Measurements from ENCODE around the gene ARHGAP1. TPM values are rescaled to one million over a fixed set of nuclear protein-coding genes. Genes with fewer than 3 reads are reported as not detected.

The ARHGAP1 gene
- total and polyA plus RNA-seq, 2 of the 4 experiments (the other 2 are of a cell fraction), result 46.6 to 78.8 TPM

DNA sequence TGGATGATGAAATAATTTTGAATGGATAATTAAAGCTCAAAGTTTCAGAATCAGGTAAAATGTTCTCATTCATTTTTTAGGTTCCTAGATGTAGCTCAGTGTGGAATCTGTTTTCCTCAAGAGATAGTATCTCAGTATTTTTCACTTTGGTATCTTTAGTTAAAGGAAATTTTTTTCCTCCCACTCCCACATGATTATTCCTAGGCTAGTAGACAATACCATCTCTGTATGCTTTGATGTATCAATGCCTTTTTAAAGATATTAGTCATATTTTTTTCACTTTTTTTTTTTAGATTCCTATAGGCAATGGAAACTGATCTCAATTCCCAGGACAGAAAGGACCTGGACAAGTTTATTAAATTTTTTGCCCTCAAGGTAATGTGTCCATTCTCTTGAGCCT is 56.4 kb downstream of the ARHGAP1 start:
- no peak overlapping the region for H2BK20ac ChIP-seq (ENCODE audit: low read depth, low read length)
- no peak overlapping the region for H3K4ac ChIP-seq (ENCODE audit: low read depth, low read length)
- H2BK120ac ChIP-seq (ENCODE audit: low read depth, low read length), result no peak overlapping the region
- dilution Hi-C loops (cut with HindIII; ENCODE audit: low sequenced_read_pairs, unreplicated experiment) (no loop called here), in situ Hi-C loops (cut with MboI; ENCODE audit: low sequenced_read_pairs) (no loop called here), intact Hi-C loops (cut with micrococcal nuclease) (no loop called here)
- H3K23ac ChIP-seq (ENCODE audit: low read depth, low read length), result no peak overlapping the region
- peaks cover under 1% of the 10 kb centered on the region; the same call in 1 of the 2 replicates for H4K20me1 ChIP-seq (ENCODE audit: insufficient read depth, low read length)
- H3K9me3 ChIP-seq (ENCODE audit: control insufficient read depth, insufficient read depth, low read length), result peaks cover 2% of the 10 kb centered on the region; the same call in 1 of the 2 replicates
- no peak overlapping the region for H2AK5ac ChIP-seq (ENCODE audit: low read depth, low read length)
- H2BK15ac ChIP-seq (ENCODE audit: low read depth, low read length), result no peak overlapping the region
- no peak overlapping the region for H4K91ac ChIP-seq (ENCODE audit: insufficient read depth, low read depth, low read length)
- H3K4me3 ChIP-seq (ENCODE audit: insufficient read depth, low read depth, low read length), result no peak overlapping the region
- H4K8ac ChIP-seq (ENCODE audit: low read depth in 2 of 2, low read length in 2 of 2), result no peak overlapping the region
- no peak overlapping the region for H4K5ac ChIP-seq (ENCODE audit: low read depth, low read length)
- no peak overlapping the region for H3K14ac ChIP-seq (replicated peaks; ENCODE audit: low read depth, low read length)
- ChIA-PET CTCF (interaction anchor here (0.6 to 1.2 kb wide), 3 partner anchors 32 to 141 kb away, joined by 3 to 10 read pairs (median 3); no protein-coding TSS in a partner anchor), POLR2A (ENCODE audit: unreplicated experiment) (no interaction called here)
- H3K36me3 ChIP-seq (ENCODE audit: control insufficient read depth, insufficient read depth, low read length), result peaks cover 17% of the 10 kb centered on the region
- H3K18ac ChIP-seq (ENCODE audit: low read depth, low read length), result no peak overlapping the region
- no peak overlapping the region for H2AFZ ChIP-seq (replicated peaks; ENCODE audit: low read length, poor library complexity)
- H3K27ac ChIP-seq (ENCODE audit: insufficient read depth, low read length), result no peak overlapping the region
- H3K9ac ChIP-seq (ENCODE audit: low read depth, low read length), result no peak overlapping the region
- H3K4me2 ChIP-seq (ENCODE audit: low read depth, low read length), result no peak overlapping the region
- no TSS peak for BruUV-seq (replicated peaks)
- peaks cover 23 to 44% of the 10 kb centered on the region in 2 experiments for H3K79me1 ChIP-seq (ENCODE audit: low read depth in 1 of 2, low read length in 2 of 2)
- no peak overlapping the region for H3K56ac ChIP-seq (ENCODE audit: extremely low read depth, insufficient read depth, low read length)
- no peak for TF ChIP-seq RAD21 (IDR thresholded peaks at IDR 0.05; ENCODE audit: low read length)
- TF ChIP-seq, protein P1, sequence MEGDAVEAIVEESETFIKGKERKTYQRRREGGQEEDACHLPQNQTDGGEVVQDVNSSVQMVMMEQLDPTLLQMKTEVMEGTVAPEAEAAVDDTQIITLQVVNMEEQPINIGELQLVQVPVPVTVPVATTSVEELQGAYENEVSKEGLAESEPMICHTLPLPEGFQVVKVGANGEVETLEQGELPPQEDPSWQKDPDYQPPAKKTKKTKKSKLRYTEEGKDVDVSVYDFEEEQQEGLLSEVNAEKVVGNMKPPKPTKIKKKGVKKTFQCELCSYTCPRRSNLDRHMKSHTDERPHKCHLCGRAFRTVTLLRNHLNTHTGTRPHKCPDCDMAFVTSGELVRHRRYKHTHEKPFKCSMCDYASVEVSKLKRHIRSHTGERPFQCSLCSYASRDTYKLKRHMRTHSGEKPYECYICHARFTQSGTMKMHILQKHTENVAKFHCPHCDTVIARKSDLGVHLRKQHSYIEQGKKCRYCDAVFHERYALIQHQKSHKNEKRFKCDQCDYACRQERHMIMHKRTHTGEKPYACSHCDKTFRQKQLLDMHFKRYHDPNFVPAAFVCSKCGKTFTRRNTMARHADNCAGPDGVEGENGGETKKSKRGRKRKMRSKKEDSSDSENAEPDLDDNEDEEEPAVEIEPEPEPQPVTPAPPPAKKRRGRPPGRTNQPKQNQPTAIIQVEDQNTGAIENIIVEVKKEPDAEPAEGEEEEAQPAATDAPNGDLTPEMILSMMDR (conservative IDR thresholded peaks at IDR 0.05; ENCODE audit: low read depth, low read length), result no peak
- no peak for TF ChIP-seq SMC3 (IDR thresholded peaks at IDR 0.05; ENCODE audit: low read depth, low read length)
- no peak for TF ChIP-seq CHD1 (IDR thresholded peaks at IDR 0.05; ENCODE audit: low read depth, low read length)
- TF ChIP-seq MAZ (IDR thresholded peaks at IDR 0.05; ENCODE audit: borderline replicate concordance, low read depth, low read length), result no peak
- no peak for TF ChIP-seq MXI1 (IDR thresholded peaks at IDR 0.05; ENCODE audit: borderline replicate concordance, low read depth, low read length)
- TF ChIP-seq CEBPB (IDR thresholded peaks at IDR 0.05; ENCODE audit: low read depth, low read length), result no peak
- no peak for TF ChIP-seq BHLHE40 (IDR thresholded peaks at IDR 0.05; ENCODE audit: low read depth, low read length)
- TF ChIP-seq MAFK (IDR thresholded peaks at IDR 0.05; ENCODE audit: low read depth, low read length), result no peak
- TF ChIP-seq POLR2A (IDR thresholded peaks at IDR 0.05; ENCODE audit: low read depth, low read length), result no peak
- TF ChIP-seq, protein P2, sequence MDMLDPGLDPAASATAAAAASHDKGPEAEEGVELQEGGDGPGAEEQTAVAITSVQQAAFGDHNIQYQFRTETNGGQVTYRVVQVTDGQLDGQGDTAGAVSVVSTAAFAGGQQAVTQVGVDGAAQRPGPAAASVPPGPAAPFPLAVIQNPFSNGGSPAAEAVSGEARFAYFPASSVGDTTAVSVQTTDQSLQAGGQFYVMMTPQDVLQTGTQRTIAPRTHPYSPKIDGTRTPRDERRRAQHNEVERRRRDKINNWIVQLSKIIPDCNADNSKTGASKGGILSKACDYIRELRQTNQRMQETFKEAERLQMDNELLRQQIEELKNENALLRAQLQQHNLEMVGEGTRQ (IDR thresholded peaks at IDR 0.05; ENCODE audit: low read depth, low read length), result no peak
- no peak for TF ChIP-seq FOS (IDR thresholded peaks at IDR 0.05; ENCODE audit: low read depth, low read length)
- no peak for TF ChIP-seq RCOR1 (IDR thresholded peaks at IDR 0.05; ENCODE audit: insufficient replicate concordance, low read length)
- TF ChIP-seq, protein P3, sequence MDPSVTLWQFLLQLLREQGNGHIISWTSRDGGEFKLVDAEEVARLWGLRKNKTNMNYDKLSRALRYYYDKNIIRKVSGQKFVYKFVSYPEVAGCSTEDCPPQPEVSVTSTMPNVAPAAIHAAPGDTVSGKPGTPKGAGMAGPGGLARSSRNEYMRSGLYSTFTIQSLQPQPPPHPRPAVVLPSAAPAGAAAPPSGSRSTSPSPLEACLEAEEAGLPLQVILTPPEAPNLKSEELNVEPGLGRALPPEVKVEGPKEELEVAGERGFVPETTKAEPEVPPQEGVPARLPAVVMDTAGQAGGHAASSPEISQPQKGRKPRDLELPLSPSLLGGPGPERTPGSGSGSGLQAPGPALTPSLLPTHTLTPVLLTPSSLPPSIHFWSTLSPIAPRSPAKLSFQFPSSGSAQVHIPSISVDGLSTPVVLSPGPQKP (IDR thresholded peaks at IDR 0.05; ENCODE audit: borderline replicate concordance, low read depth, low read length), result no peak
- TF ChIP-seq NFE2L2 (IDR thresholded peaks at IDR 0.05; ENCODE audit: low read depth, low read length), result no peak
- no peak for TF ChIP-seq RFX5 (IDR thresholded peaks at IDR 0.05; ENCODE audit: low read depth, low read length)
- DNase-seq, result no peak
- no peak overlapping the region for H2BK5ac ChIP-seq (ENCODE audit: low read depth, low read length, poor library complexity, severe bottlenecking)
- no peaks in the 10 kb centered on the region for H3K9me1 ChIP-seq (ENCODE audit: insufficient read depth, low read length)
- no peak overlapping the region for H2AK9ac ChIP-seq (replicated peaks; ENCODE audit: low read depth, low read length, poor library complexity)
- no peaks in the 10 kb centered on the region for H3K27me3 ChIP-seq (ENCODE audit: control insufficient read depth, insufficient read depth, low read length)
- peaks cover 6% of the 10 kb centered on the region for H3K4me1 ChIP-seq (ENCODE audit: control insufficient read depth, insufficient read depth, low read length)
- ATAC-seq (ENCODE audit: low read depth), result no peak
